AG20443 (cell line): ENCODE results near the gene MTTP.

ENCODE experiments used
- DNase-seq: peaks from one replicate; pipeline ENCODE4 v3.0.0; 2012; ENCODE audit warnings: low spot score, mixed read lengths

MTTP gene

GRCh38 chr4:99670409-99671073, 95.9 kb downstream of the MTTP start:
- DNase-seq = no peak
